Body of pancreas (tissue), 4 donors: ENCODE results near the gene HOXB3. TPM values are rescaled to one million over a fixed set of nuclear protein-coding genes. Genes with fewer than 3 reads are reported as not detected.

Source experiments
- ATAC-seq: fragments of 150-250 bp; one replicate; pipeline ENCODE4 v1.9.1; 2016
- DNase-seq, 4 donors: peaks; one replicate each; pipeline ENCODE4 v3.0.0-alpha.2; 2019
- H3K27ac ChIP-seq, 4 donors: fragments of 200-600 bp; sonication (generic); 1 replicate in 3 of 4; 2 replicates in 1 of 4; pipeline versions ENCODE4 v1.5.1 to v1.6.1; 2016 to 2019; ENCODE audit warnings: mild to moderate bottlenecking in 1 of 4, mixed read lengths in 1 of 4, moderate library complexity in 1 of 4
- H3K27me3 ChIP-seq, 2 donors: fragments of 200-600 bp; sonication (generic); one replicate each; pipeline ENCODE4 v1.6.0; 2016; ENCODE audit warnings: mild to moderate bottlenecking in 1 of 2
- H3K36me3 ChIP-seq, 2 donors: fragments of 200-600 bp; sonication (generic); replicated peaks in 1 of 2; 2 replicates each; pipeline ENCODE4 v1.5.1; 2016; ENCODE audit warnings: low read depth in 2 of 2; ENCODE audit not compliant: insufficient read depth in 1 of 2
- H3K4me1 ChIP-seq: fragments of 200-600 bp; sonication (generic); one replicate; pipeline ENCODE4 v1.6.0; 2016
- H3K4me3 ChIP-seq, 2 donors: fragments of 200-600 bp; sonication (generic); 1 replicate in 1 of 2; 2 replicates in 1 of 2; pipeline ENCODE4 v1.5.1; 2016 to 2019
- H3K9me3 ChIP-seq, 3 donors: fragments of 200-600 bp; sonication (generic); 1 replicate in 2 of 3; 2 replicates in 1 of 3; pipeline ENCODE4 v1.5.1; 2016
- POLR2A ChIP-seq, 3 donors: fragments of 450-650 bp; IDR thresholded peaks; one replicate each; pipeline ENCODE4 v1.6.1; 2016; ENCODE audit warnings: antibody characterized with exemption in 3 of 3, mild to moderate bottlenecking in 2 of 3
- WGBS, 2 donors: methylation state at CpG; one replicate each; pipeline ENCODE4 v1.1.5; 2017; 5-methylcytosine and 5-hydroxymethylcytosine counted together
- intact Hi-C: fragments of 100-400 bp; cut with DNase I; formaldehyde crosslinking; loops from one replicate; pipeline ENCODE4 v1.15.1; 2023
- total RNA-seq, 2 donors: library from RNA; depleted of rRNA; stranded (reverse); fragments of >200 nt; gene quantifications; one replicate each; pipeline ENCODE4 v1.1.0, GENCODE V29; 2016
- TF ChIP-seq, protein P1 (sequence below), 7 experiments: fragments of 450-650 bp in 4 of 7; fragments of 200-600 bp in 3 of 7; sonication (generic) in 3 of 7; IDR thresholded peaks; one replicate each; pipeline ENCODE4 v1.5.1; 2016 to 2019; ENCODE audit warnings: antibody characterized with exemption in 7 of 7

The HOXB3 gene
- total RNA-seq, 2 donors from 2014 or later, result 2.9 TPM; not detected in 1

DNA sequence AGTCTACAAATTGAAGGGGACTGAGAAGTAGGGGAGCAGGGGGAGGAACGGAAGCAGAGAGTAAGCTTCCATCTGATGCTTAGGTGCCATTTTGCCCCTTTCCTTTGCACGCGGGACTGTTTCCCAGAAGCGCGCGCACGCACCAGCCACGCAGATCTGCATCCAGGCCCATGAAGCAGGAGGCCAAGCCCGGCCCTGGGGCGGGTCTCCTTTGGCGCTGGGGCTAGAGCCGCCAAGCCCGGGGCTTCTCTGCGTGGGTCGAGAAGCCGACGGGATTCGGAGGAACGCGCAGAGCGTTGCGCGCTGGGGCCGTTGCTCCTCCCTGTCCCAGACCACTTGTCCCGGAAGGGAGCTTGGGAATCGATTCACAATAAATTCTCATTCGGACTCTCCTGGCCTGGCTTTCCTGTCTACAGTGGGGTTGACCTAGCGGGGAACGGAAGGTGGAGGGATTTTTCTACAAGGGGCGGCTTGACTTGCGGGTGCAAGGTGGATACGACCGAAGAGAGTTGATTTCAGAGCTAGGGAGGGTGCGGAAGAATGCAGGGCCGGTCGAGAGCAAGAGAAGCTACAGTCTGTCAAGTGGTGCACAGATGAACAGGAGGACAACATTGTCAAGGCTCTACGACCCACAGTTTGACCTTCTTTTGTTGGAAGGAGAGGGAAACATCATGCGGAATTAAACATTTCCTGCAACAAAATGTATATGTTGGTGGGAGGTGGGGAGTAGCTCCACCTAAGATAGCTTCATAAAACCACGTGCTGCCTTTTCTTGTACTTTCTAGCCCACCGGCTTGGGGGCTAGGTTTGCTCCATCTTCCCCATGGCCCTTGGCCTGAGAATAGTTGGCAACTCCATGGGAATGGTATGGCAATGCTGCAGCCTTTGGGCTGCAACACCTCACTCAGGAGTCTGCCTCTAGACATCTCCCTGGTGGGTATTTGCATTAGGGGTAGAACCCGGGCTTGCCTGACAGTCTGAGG is 31.7 kb upstream of the HOXB3 start:
- DNase-seq (no peak), ATAC-seq (no peak)
- Histone ChIP-seq H3K36me3 (no peaks in the 10 kb centered on the region), H3K27ac (no peak overlapping the region), H3K4me1 (peaks cover 27% of the 10 kb centered on the region), H3K27me3 (peaks cover 0 to 67% of the 10 kb centered on the region in 2 donors), H3K4me3 (no peak overlapping the region), H3K9me3 (no peaks in the 10 kb centered on the region)
- intact Hi-C loops, result loop anchor here (10.0 kb wide), 1 partner anchor 467 kb away; no protein-coding TSS in a partner anchor
- TF ChIP-seq, protein P1, sequence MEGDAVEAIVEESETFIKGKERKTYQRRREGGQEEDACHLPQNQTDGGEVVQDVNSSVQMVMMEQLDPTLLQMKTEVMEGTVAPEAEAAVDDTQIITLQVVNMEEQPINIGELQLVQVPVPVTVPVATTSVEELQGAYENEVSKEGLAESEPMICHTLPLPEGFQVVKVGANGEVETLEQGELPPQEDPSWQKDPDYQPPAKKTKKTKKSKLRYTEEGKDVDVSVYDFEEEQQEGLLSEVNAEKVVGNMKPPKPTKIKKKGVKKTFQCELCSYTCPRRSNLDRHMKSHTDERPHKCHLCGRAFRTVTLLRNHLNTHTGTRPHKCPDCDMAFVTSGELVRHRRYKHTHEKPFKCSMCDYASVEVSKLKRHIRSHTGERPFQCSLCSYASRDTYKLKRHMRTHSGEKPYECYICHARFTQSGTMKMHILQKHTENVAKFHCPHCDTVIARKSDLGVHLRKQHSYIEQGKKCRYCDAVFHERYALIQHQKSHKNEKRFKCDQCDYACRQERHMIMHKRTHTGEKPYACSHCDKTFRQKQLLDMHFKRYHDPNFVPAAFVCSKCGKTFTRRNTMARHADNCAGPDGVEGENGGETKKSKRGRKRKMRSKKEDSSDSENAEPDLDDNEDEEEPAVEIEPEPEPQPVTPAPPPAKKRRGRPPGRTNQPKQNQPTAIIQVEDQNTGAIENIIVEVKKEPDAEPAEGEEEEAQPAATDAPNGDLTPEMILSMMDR (IDR thresholded peaks at IDR 0.05), result no peak
- TF ChIP-seq POLR2A (IDR thresholded peaks at IDR 0.05), result no peak
- WGBS, 2 donors, result 10% methylated on average over 23 to 41 of the region's 41 CpGs

DNA sequence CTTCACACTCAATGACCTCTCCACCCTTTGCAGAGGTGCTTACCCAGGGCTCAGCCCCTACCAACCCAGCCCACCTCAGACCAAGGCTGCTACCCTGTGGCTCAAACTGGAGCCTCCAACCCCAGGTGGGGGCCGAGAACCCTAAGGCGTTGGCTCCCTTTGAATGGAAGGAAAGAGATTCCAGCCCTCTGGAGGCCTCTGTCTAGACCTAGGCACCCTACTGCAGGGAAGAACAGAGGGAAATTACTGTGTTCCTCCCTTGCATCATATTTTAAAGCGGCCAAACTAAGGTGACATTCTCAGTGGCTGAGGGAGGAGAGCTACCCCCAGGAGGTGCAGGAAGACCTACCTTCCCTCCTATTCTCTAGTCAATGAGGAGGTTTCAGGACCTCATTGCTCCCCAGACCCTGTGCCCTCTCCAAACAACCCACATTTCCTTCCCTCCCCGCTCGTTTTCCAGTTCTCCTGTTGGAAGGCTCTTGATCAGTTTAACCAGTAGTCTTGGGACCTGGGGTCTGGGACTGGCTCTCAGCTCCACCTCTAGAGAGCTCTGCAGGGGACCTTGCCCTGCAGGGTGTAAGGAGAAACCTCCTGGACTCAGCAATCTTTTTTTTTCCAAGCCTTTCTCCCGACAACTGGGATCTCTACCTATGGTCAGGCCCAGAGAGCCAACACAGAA is 30.6 kb upstream of the HOXB3 start:
- Histone ChIP-seq H3K27me3 (peaks cover 0 to 66% of the 10 kb centered on the region in 2 donors), H3K4me1 (peaks cover 18% of the 10 kb centered on the region), H3K9me3 (no peaks in the 10 kb centered on the region), H3K27ac (no peak overlapping the region), H3K36me3 (no peaks in the 10 kb centered on the region), H3K4me3 (no peak overlapping the region)
- ATAC-seq, result no peak
- TF ChIP-seq, protein P1 (IDR thresholded peaks at IDR 0.05), result no peak
- no peak for TF ChIP-seq POLR2A (IDR thresholded peaks at IDR 0.05)
- WGBS, 2 donors, result 25 to 38% methylated on average over 6 of the region's 6 CpGs
- no peak for DNase-seq
- intact Hi-C loops, result loop anchor here (10.0 kb wide), 1 partner anchor 466 kb away; no protein-coding TSS in a partner anchor

DNA sequence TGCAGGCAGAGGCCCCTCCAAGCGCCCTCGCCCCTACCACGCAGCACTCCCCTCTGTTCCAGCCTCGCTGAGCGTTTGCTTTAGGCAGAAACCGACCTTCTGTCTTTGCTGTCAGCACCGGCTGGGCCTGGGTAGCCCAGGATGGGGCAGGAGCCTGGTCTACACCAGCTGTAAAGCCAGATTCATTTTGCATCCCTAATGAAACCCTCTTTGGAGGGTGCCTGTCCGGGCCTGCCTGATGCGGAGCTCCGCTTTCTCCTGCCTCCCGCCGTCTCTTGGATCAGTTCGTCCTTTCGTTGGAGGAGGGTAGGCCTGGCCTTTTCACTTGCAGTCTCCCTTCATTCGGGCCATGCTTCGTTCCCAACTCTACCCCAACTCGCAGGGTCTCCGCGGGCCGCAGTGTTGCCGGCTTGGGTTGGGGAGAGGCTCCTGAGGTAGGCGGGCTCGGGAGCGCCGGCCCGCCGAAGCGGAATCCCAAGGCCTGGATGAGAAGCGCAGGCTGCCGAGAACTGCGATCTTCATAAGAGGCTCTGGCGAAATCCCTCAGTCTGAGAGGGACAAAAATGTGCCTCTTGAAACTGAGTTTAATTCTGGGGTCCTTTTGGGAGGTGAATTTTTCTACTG is 29.9 kb upstream of the HOXB3 start:
- no peak for DNase-seq
- TF ChIP-seq POLR2A (IDR thresholded peaks at IDR 0.05), result no peak
- TF ChIP-seq, protein P1 (IDR thresholded peaks at IDR 0.05), result no peak
- no peak for ATAC-seq
- 14 to 26% methylated on average over 20 to 32 of the region's 32 CpGs for WGBS, 2 donors
- Histone ChIP-seq H3K4me3 (no peak overlapping the region), H3K36me3 (no peaks in the 10 kb centered on the region), H3K27me3 (peaks cover 3 to 66% of the 10 kb centered on the region in 2 donors), H3K9me3 (no peaks in the 10 kb centered on the region), H3K4me1 (peaks cover 11% of the 10 kb centered on the region), H3K27ac (no peak overlapping the region)
- intact Hi-C loops, result loop anchor here (10.0 kb wide), 2 partner anchors 285 to 465 kb away; no protein-coding TSS in a partner anchor

DNA sequence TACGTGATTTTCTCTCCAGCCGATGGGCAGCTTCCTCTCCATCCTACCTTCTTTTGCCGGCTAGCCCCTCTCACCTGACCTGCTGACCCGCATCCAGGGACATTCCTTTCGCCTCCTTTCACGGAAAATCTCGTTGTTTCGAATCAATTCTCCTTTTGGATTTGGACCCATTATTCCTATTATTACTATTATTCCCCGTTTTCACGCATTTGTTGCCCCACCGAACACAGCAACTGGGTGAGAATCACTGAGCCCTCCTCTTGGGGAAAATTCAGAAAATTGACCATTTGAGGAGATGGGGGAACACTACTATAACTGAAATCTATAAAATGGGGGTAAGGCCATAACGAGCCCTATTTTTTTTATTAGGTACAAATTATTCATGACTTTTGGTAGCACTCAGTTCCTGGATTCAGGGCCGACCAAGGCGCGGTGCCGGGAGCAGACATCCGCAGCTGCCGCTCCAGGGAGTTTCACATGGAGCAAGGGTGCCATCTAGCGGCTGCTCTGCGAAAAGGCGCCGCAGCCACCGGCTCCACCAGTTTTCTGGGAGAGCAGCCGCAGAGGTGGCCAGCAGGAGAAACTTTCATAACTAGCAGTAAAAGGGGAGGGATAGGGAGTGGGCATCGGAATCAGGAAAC is 28.3 kb upstream of the HOXB3 start:
- no peak overlapping the region for H3K4me3 ChIP-seq
- WGBS, 2 donors, result 2 to 3% methylated on average over 25 of the region's 25 CpGs
- peak; percentile 87 to 92 (median 91) for DNase-seq
- intact Hi-C loops, result loop anchor here (10.0 kb wide), 1 partner anchor 284 kb away; no protein-coding TSS in a partner anchor
- H3K9me3 ChIP-seq, result no peaks in the 10 kb centered on the region
- peak; percentile 92 for ATAC-seq
- H3K36me3 ChIP-seq, result no peaks in the 10 kb centered on the region
- H3K4me1 ChIP-seq, result peaks cover 12% of the 10 kb centered on the region
- no peak for TF ChIP-seq POLR2A (IDR thresholded peaks at IDR 0.05)
- TF ChIP-seq, protein P1 (IDR thresholded peaks at IDR 0.05), result peak; percentile 94 to 99 (median 98)
- H3K27ac ChIP-seq, result no peak overlapping the region
- peaks cover 3 to 67% of the 10 kb centered on the region in 2 donors for H3K27me3 ChIP-seq
